IMR-90 (cell line): ENCODE results near the gene LATS2. TPM values are rescaled to one million over a fixed set of nuclear protein-coding genes. Genes with fewer than 3 reads are reported as not detected.

Experiments
- ATAC-seq: fragments of 200-7000 bp; cut with Tn5 transposase; 2 replicates; pipeline ENCODE4 v1.9.1; 2020; ENCODE audit warnings: low read depth, mild to moderate bottlenecking, moderate library complexity
- BruUV-seq: library from RNA; stranded (reverse); fragments of 400-500 nt; replicated peaks from 2 replicates; lab custom pipeline; 2021; lab: Mats Ljungman, UMichigan
- CTCF ChIA-PET: fragments of 300-600 bp; formaldehyde crosslinking; extraction: SDS; loops from one replicate; lab custom pipeline; 2021; ENCODE audit warnings: antibody characterized with exemption; lab: Yijun Ruan, JAX
- POLR2A ChIA-PET: fragments of 300-600 bp; sonication (Branson Sonifier 250); formaldehyde crosslinking; loops from one replicate; lab custom pipeline; 2022; ENCODE audit warnings: antibody characterized with exemption; ENCODE audit not compliant: unreplicated experiment; lab: Charles Lee
- DNase-seq: peaks from one replicate; pipeline ENCODE4 v3.0.0; 2013
- H2AFZ ChIP-seq: replicated peaks from 2 replicates; pipeline ENCODE3; 2013; ENCODE audit warnings: low read length, mild to moderate bottlenecking; ENCODE audit not compliant: poor library complexity
- H2AK5ac ChIP-seq: 2 replicates; pipeline ENCODE4 v1.6.1; 2013; ENCODE audit warnings: low read depth, low read length, inconsistent platforms
- H2AK9ac ChIP-seq: replicated peaks from 2 replicates; pipeline ENCODE3; 2013; ENCODE audit warnings: mild to moderate bottlenecking, low read depth, low read length, moderate library complexity; ENCODE audit not compliant: poor library complexity
- H2BK120ac ChIP-seq: 2 replicates; pipeline ENCODE4 v1.6.1; 2013; ENCODE audit warnings: low read depth, low read length, inconsistent platforms
- H2BK15ac ChIP-seq: 3 replicates; pipeline ENCODE4 v1.6.1; 2013; ENCODE audit warnings: low read depth, low read length, inconsistent platforms
- H2BK20ac ChIP-seq: 2 replicates; pipeline ENCODE4 v1.6.1; 2013; ENCODE audit warnings: low read depth, mild to moderate bottlenecking, inconsistent platforms, low read length, moderate library complexity
- H2BK5ac ChIP-seq: 2 replicates; pipeline ENCODE4 v1.6.1; 2013; ENCODE audit warnings: mild to moderate bottlenecking, low read depth, low read length, inconsistent platforms; ENCODE audit not compliant: poor library complexity, severe bottlenecking
- H3K14ac ChIP-seq: replicated peaks from 2 replicates; pipeline ENCODE4 v1.6.1; 2013; ENCODE audit warnings: low read depth, low read length, inconsistent platforms
- H3K18ac ChIP-seq: 2 replicates; pipeline ENCODE4 v1.6.1; 2013; ENCODE audit warnings: low read depth, low read length, control low read depth
- H3K23ac ChIP-seq: 2 replicates; pipeline ENCODE4 v1.6.1; 2013; ENCODE audit warnings: low read depth, low read length, inconsistent platforms
- H3K27ac ChIP-seq: 2 replicates; pipeline ENCODE4 v1.5.1; 2013; ENCODE audit warnings: mild to moderate bottlenecking, control low read depth, low read length; ENCODE audit not compliant: insufficient read depth
- H3K27me3 ChIP-seq: 2 replicates; pipeline ENCODE4 v1.6.1; 2013; ENCODE audit warnings: low read length; ENCODE audit not compliant: control insufficient read depth, insufficient read depth
- H3K36me3 ChIP-seq: 2 replicates; pipeline ENCODE4 v1.6.1; 2013; ENCODE audit warnings: low read length, mixed read lengths; ENCODE audit not compliant: control insufficient read depth, insufficient read depth
- H3K4ac ChIP-seq: 2 replicates; pipeline ENCODE4 v1.6.1; 2013; ENCODE audit warnings: low read depth, low read length, inconsistent platforms
- H3K4me1 ChIP-seq: 2 replicates; pipeline ENCODE4 v1.6.1; 2013; ENCODE audit warnings: low read length, mixed read lengths; ENCODE audit not compliant: control insufficient read depth, insufficient read depth
- H3K4me2 ChIP-seq: 2 replicates; pipeline ENCODE4 v1.6.1; 2013; ENCODE audit warnings: low read depth, mild to moderate bottlenecking, control low read depth, low read length, moderate library complexity
- H3K4me3 ChIP-seq: 2 replicates; pipeline ENCODE4 v1.5.1; 2013; ENCODE audit warnings: low read depth, mild to moderate bottlenecking, control low read depth, low read length, moderate library complexity; ENCODE audit not compliant: insufficient read depth
- H3K56ac ChIP-seq: 2 replicates; pipeline ENCODE4 v1.6.1; 2013; ENCODE audit warnings: low read length, inconsistent platforms; ENCODE audit not compliant: insufficient read depth; ENCODE audit errors: extremely low read depth
- H3K79me1 ChIP-seq, 2 experiments: 2 replicates each; pipeline ENCODE4 v1.6.1; 2013; ENCODE audit warnings: low read length in 2 of 2, inconsistent platforms in 1 of 2, low read depth in 1 of 2
- H3K9ac ChIP-seq: 2 replicates; pipeline ENCODE4 v1.6.1; 2013; ENCODE audit warnings: low read depth, low read length, control low read depth
- H3K9me1 ChIP-seq: 2 replicates; pipeline ENCODE4 v1.6.1; 2013; ENCODE audit warnings: low read length, inconsistent platforms; ENCODE audit not compliant: insufficient read depth
- H3K9me3 ChIP-seq: 2 replicates; pipeline ENCODE4 v1.6.1; 2013; ENCODE audit warnings: low read length; ENCODE audit not compliant: control insufficient read depth, insufficient read depth
- H4K20me1 ChIP-seq: 2 replicates; pipeline ENCODE4 v1.6.1; 2013; ENCODE audit warnings: low read length, inconsistent platforms; ENCODE audit not compliant: insufficient read depth
- H4K5ac ChIP-seq: 2 replicates; pipeline ENCODE4 v1.6.1; 2013; ENCODE audit warnings: mild to moderate bottlenecking, low read depth, low read length, control low read depth
- H4K8ac ChIP-seq, 2 experiments: 2 replicates each; pipeline ENCODE4 v1.6.1; 2013; ENCODE audit warnings: low read depth in 2 of 2, low read length in 2 of 2, control low read depth in 1 of 2, inconsistent platforms in 1 of 2
- H4K91ac ChIP-seq: 2 replicates; pipeline ENCODE4 v1.6.1; 2013; ENCODE audit warnings: low read depth, low read length, inconsistent platforms; ENCODE audit not compliant: insufficient read depth
- BHLHE40 ChIP-seq: fragments of 150-350 bp; IDR thresholded peaks from 2 replicates; pipeline ENCODE4 v1.6.1; 2016; ENCODE audit warnings: mild to moderate bottlenecking, low read depth, low read length
- CEBPB ChIP-seq: IDR thresholded peaks from 2 replicates; pipeline ENCODE4 v1.6.1; 2012; ENCODE audit warnings: low read depth, low read length, improper control_type of control experiment
- CTCF ChIP-seq: conservative IDR thresholded peaks from 2 replicates; pipeline ENCODE4 v1.5.1; 2012; ENCODE audit warnings: mild to moderate bottlenecking, low read depth, low read length, improper control_type of control experiment
- FOS ChIP-seq: fragments of 150-350 bp; IDR thresholded peaks from 2 replicates; pipeline ENCODE4 v1.6.1; 2016; ENCODE audit warnings: low read depth, low read length
- MAFK ChIP-seq: IDR thresholded peaks from 2 replicates; pipeline ENCODE4 v1.6.1; 2012; ENCODE audit warnings: low read depth, low read length, improper control_type of control experiment
- MAZ ChIP-seq: IDR thresholded peaks from 2 replicates; pipeline ENCODE4 v1.6.1; 2012; ENCODE audit warnings: low read depth, mild to moderate bottlenecking, low read length, improper control_type of control experiment, moderate library complexity, borderline replicate concordance
- NFE2L2 ChIP-seq: fragments of 150-350 bp; IDR thresholded peaks from 2 replicates; pipeline ENCODE4 v1.6.1; 2016; ENCODE audit warnings: low read depth, mild to moderate bottlenecking, low read length
- POLR2A ChIP-seq: IDR thresholded peaks from 2 replicates; pipeline ENCODE4 v1.6.1; 2012; ENCODE audit warnings: mild to moderate bottlenecking, low read depth, low read length
- RAD21 ChIP-seq: IDR thresholded peaks from 2 replicates; pipeline ENCODE4 v1.6.1; 2012; ENCODE audit warnings: low read length, improper control_type of control experiment
- RCOR1 ChIP-seq: IDR thresholded peaks from 2 replicates; pipeline ENCODE4 v1.6.1; 2012; ENCODE audit warnings: mild to moderate bottlenecking, low read length, improper control_type of control experiment; ENCODE audit not compliant: insufficient replicate concordance
- RFX5 ChIP-seq: IDR thresholded peaks from 2 replicates; pipeline ENCODE4 v1.8.0; 2012; ENCODE audit warnings: low read depth, mild to moderate bottlenecking, low read length, moderate library complexity
- SMC3 ChIP-seq: fragments of 150-350 bp; IDR thresholded peaks from 2 replicates; pipeline ENCODE4 v1.6.1; 2016; ENCODE audit warnings: low read depth, mild to moderate bottlenecking, antibody characterized with exemption, low read length, moderate library complexity
- USF2 ChIP-seq: fragments of 150-350 bp; IDR thresholded peaks from 2 replicates; pipeline ENCODE4 v1.6.1; 2017; ENCODE audit warnings: mild to moderate bottlenecking, antibody characterized with exemption, low read length, low read depth
- WGBS, 2 experiments: methylation state at CpG; one replicate each; pipeline versions ENCODE4 v1.1.5 to v1.1.7; 2013; ENCODE audit warnings: missing lambda C conversion rate in 2 of 2; ENCODE audit not compliant: insufficient read length in 1 of 2; ENCODE audit errors: extremely low coverage in 2 of 2; 5-methylcytosine and 5-hydroxymethylcytosine counted together
- dilution Hi-C: fragments of 300-500 bp; cut with HindIII; formaldehyde crosslinking; loops from one replicate; pipeline ENCODE4 v1.14.3; 2018; ENCODE audit warnings: low sequenced_read_pairs; ENCODE audit not compliant: unreplicated experiment
- in situ Hi-C: fragments of 300-500 bp; cut with MboI; formaldehyde crosslinking; loops from 3 replicates; pipeline ENCODE4 v1.14.3; 2019; ENCODE audit warnings: low sequenced_read_pairs, inconsistent platforms, mixed read lengths
- intact Hi-C: fragments of 100-400 bp; cut with micrococcal nuclease; formaldehyde crosslinking; loops from 2 replicates; pipeline ENCODE4 v1.10.0; 2022
- polyA plus RNA-seq, 3 experiments: library from polyadenylated mRNA; depleted of rRNA; stranded (reverse); fragments of >200 nt; gene quantifications; 2 replicates each; pipeline ENCODE4 v1.2.3, GENCODE V29; 2012; ENCODE audit warnings: low replicate concordance in 1 of 3
- total RNA-seq: library from RNA; depleted of rRNA; stranded (reverse); fragments of >200 nt; gene quantifications from 2 replicates; pipeline ENCODE4 v1.2.3, GENCODE V29; 2012
- TF ChIP-seq, protein P1 (sequence below): fragments of 150-350 bp; IDR thresholded peaks from 2 replicates; pipeline ENCODE4 v1.6.1; 2016; ENCODE audit warnings: low read depth, mild to moderate bottlenecking, low read length, moderate library complexity, borderline replicate concordance

The LATS2 gene
- total and polyA plus RNA-seq, 2 of the 4 experiments (the other 2 are of a cell fraction), result 12.7 to 22.4 TPM

GRCh38 chr13:21005193-21005592 lies 56.2 kb downstream of the LATS2 start (continued):
- no peak for TF ChIP-seq CEBPB
- no peak for TF ChIP-seq FOS
- TF ChIP-seq POLR2A, result no peak
- TF ChIP-seq MAZ, result no peak

GRCh38 chr13:21001471-21001870 lies 59.9 kb downstream of the LATS2 start:
- ATAC-seq (no peak), DNase-seq (no peak)
- Histone ChIP-seq H2BK15ac (no peak overlapping the region), H4K5ac (no peak overlapping the region), H3K4me2 (no peak overlapping the region), H2BK5ac (no peak overlapping the region), H3K56ac (no peak overlapping the region), H2AK5ac (no peak overlapping the region), H3K18ac (no peak overlapping the region), H2AFZ (no peak overlapping the region), H3K27ac (no peak overlapping the region), H3K9me3 (peaks cover 4% of the 10 kb centered on the region; the same call in 1 of the 2 replicates), H2BK120ac (no peak overlapping the region), H3K23ac (no peak overlapping the region), H3K36me3 (peaks cover 13% of the 10 kb centered on the region), H3K4me1 (peaks cover 15% of the 10 kb centered on the region), H3K9ac (no peak overlapping the region), H4K20me1 (peaks cover 49% of the 10 kb centered on the region), H3K14ac (no peak overlapping the region), H3K9me1 (peaks cover 20% of the 10 kb centered on the region), H3K27me3 (no peaks in the 10 kb centered on the region), H2AK9ac (no peak overlapping the region), H3K4me3 (no peak overlapping the region), H4K91ac (no peak overlapping the region), H3K79me1 (peaks cover 10 to 70% of the 10 kb centered on the region in 2 experiments), H3K4ac (no peak overlapping the region), H2BK20ac (no peak overlapping the region), H4K8ac (0 out of 4 replicates have a peak overlapping the region, but pooled peaks of 1 of the 2 experiments have one; percentile 10)
- in situ Hi-C loops, result no loop called here
- no TSS peak for BruUV-seq
- WGBS, 2 experiments, result no CpG with 5 or more reads among the region's 5 CpGs
- ChIA-PET CTCF (no interaction called here), POLR2A (no interaction called here)
- dilution Hi-C loops, result no loop called here
- intact Hi-C loops, result no loop called here
- TF ChIP-seq USF2, result no peak
- TF ChIP-seq RCOR1, result no peak
- no peak for TF ChIP-seq POLR2A
- TF ChIP-seq BHLHE40, result no peak
- no peak for TF ChIP-seq RFX5
- no peak for TF ChIP-seq NFE2L2
- no peak for TF ChIP-seq CEBPB
- no peak for TF ChIP-seq FOS
- TF ChIP-seq CTCF, result no peak
- TF ChIP-seq RAD21, result no peak
- TF ChIP-seq SMC3, result no peak
- no peak for TF ChIP-seq MAFK
- TF ChIP-seq, protein P1, sequence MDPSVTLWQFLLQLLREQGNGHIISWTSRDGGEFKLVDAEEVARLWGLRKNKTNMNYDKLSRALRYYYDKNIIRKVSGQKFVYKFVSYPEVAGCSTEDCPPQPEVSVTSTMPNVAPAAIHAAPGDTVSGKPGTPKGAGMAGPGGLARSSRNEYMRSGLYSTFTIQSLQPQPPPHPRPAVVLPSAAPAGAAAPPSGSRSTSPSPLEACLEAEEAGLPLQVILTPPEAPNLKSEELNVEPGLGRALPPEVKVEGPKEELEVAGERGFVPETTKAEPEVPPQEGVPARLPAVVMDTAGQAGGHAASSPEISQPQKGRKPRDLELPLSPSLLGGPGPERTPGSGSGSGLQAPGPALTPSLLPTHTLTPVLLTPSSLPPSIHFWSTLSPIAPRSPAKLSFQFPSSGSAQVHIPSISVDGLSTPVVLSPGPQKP, result no peak
